Adipocyte (in vitro differentiated cells): Measurements from ENCODE around the gene CERK.

Experiments used
- DNase-seq: peaks from one replicate; pipeline ENCODE4 v3.0.0-alpha.2; 2015; ENCODE audit warnings: low read depth
- H3K27me3 ChIP-seq: replicated peaks from 2 replicates; pipeline ENCODE4 v1.7.0; 2013; ENCODE audit warnings: mild to moderate bottlenecking, low read length, moderate library complexity; ENCODE audit not compliant: control insufficient read depth, insufficient read depth
- H3K36me3 ChIP-seq: 2 replicates; pipeline ENCODE4 v1.7.0; 2013; ENCODE audit warnings: low read length, mild to moderate bottlenecking, moderate library complexity; ENCODE audit not compliant: control insufficient read depth, insufficient read depth, severe bottlenecking
- H3K4me1 ChIP-seq: 2 replicates; pipeline ENCODE4 v1.7.0; 2013; ENCODE audit warnings: mild to moderate bottlenecking, low read length, moderate library complexity; ENCODE audit not compliant: control insufficient read depth, insufficient read depth
- H3K4me3 ChIP-seq: 2 replicates; pipeline ENCODE4 v1.7.0; 2013; ENCODE audit warnings: mild to moderate bottlenecking, low read length, moderate library complexity
- H3K9ac ChIP-seq: 2 replicates; pipeline ENCODE4 v1.7.0; 2013; ENCODE audit warnings: mild to moderate bottlenecking, low read length, moderate library complexity
- H3K9me3 ChIP-seq: 2 replicates; pipeline ENCODE4 v1.7.0; 2013; ENCODE audit warnings: mild to moderate bottlenecking, low read length, moderate library complexity; ENCODE audit not compliant: control insufficient read depth

The CERK gene

GRCh38 chr22:46707305-46707704, 30.7 kb downstream of the CERK start:
- H3K4me1 ChIP-seq: no peaks in the 10 kb centered on the region
- no peaks in the 10 kb centered on the region for H3K27me3 ChIP-seq
- no peak for DNase-seq
- no peak overlapping the region for H3K9ac ChIP-seq
- peaks cover 81% of the 10 kb centered on the region for H3K36me3 ChIP-seq
- H3K9me3 ChIP-seq: no peaks in the 10 kb centered on the region
- no peak overlapping the region for H3K4me3 ChIP-seq

- H3K4me3 ChIP-seq: no peak overlapping the region
- H3K4me1 ChIP-seq: no peaks in the 10 kb centered on the region
- no peaks in the 10 kb centered on the region for H3K9me3 ChIP-seq
- H3K36me3 ChIP-seq: peaks cover 77% of the 10 kb centered on the region
- H3K27me3 ChIP-seq: no peaks in the 10 kb centered on the region
- H3K9ac ChIP-seq: no peak overlapping the region
- no peak for DNase-seq
These were observed 32.0 kb downstream of the CERK start for GRCh38 chr22:46706060-46706459.

- Histone ChIP-seq H3K9me3 (no peaks in the 10 kb centered on the region), H3K4me3 (no peak overlapping the region), H3K4me1 (no peaks in the 10 kb centered on the region), H3K36me3 (peaks cover 75% of the 10 kb centered on the region), H3K27me3 (no peaks in the 10 kb centered on the region), H3K9ac (no peak overlapping the region)
- DNase-seq: no peak
These were observed 34.1 kb downstream of the CERK start for GRCh38 chr22:46703996-46704370.

GRCh38 chr22:46703171-46703995, 34.7 kb downstream of the CERK start:
- H3K9me3 ChIP-seq: no peaks in the 10 kb centered on the region
- no peaks in the 10 kb centered on the region for H3K4me1 ChIP-seq
- no peak overlapping the region for H3K9ac ChIP-seq
- peaks cover 73% of the 10 kb centered on the region for H3K36me3 ChIP-seq
- DNase-seq: no peak
- H3K27me3 ChIP-seq: no peaks in the 10 kb centered on the region
- H3K4me3 ChIP-seq: no peak overlapping the region

DNA sequence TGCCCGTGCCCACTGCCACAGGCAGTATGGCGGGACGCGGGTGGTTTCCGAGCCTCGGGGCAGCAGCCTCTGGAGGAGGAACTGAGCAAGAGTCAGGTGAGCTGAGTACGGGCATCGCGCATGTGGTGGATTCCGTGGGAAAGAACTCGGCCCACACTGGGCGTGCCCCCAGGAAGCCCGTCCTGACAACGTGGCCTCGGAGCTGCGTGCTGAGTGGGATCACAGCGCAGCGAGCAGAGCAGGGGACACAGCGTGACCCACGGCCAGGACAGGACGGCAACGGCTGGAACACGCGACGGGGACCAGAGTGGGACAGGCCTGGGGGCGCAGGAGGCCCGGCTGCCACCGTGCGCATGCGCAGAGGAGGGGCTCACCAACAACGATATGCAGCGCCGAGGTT, 36.8 kb downstream of the CERK start:
- Histone ChIP-seq H3K4me3 (no peak overlapping the region), H3K27me3 (no peaks in the 10 kb centered on the region), H3K9ac (no peak overlapping the region), H3K36me3 (peaks cover 63% of the 10 kb centered on the region), H3K4me1 (no peaks in the 10 kb centered on the region), H3K9me3 (no peaks in the 10 kb centered on the region)
- DNase-seq: no peak

- H3K4me1 ChIP-seq: no peaks in the 10 kb centered on the region
- H3K9ac ChIP-seq: no peak overlapping the region
- DNase-seq: no peak
- no peaks in the 10 kb centered on the region for H3K27me3 ChIP-seq
- no peak overlapping the region for H3K4me3 ChIP-seq
- H3K9me3 ChIP-seq: no peaks in the 10 kb centered on the region
- peaks cover 69% of the 10 kb centered on the region for H3K36me3 ChIP-seq
These were observed 39.0 kb downstream of the CERK start for GRCh38 chr22:46699091-46699490.

GRCh38 chr22:46697811-46698515, 40.1 kb downstream of the CERK start:
- H3K4me1 ChIP-seq: no peaks in the 10 kb centered on the region
- H3K27me3 ChIP-seq: no peaks in the 10 kb centered on the region
- H3K9ac ChIP-seq: no peak overlapping the region
- H3K36me3 ChIP-seq: peaks cover 76% of the 10 kb centered on the region
- H3K4me3 ChIP-seq: no peak overlapping the region
- no peak for DNase-seq
- H3K9me3 ChIP-seq: no peaks in the 10 kb centered on the region

GRCh38 chr22:46696614-46697013, 41.4 kb downstream of the CERK start:
- Histone ChIP-seq H3K27me3 (no peaks in the 10 kb centered on the region), H3K36me3 (peaks cover 74% of the 10 kb centered on the region), H3K9me3 (no peaks in the 10 kb centered on the region), H3K4me1 (no peaks in the 10 kb centered on the region), H3K9ac (no peak overlapping the region), H3K4me3 (no peak overlapping the region)
- no peak for DNase-seq

GRCh38 chr22:46696229-46696518, 41.9 kb downstream of the CERK start:
- Histone ChIP-seq H3K4me1 (no peaks in the 10 kb centered on the region), H3K27me3 (no peaks in the 10 kb centered on the region), H3K4me3 (no peak overlapping the region), H3K9ac (no peak overlapping the region), H3K36me3 (peaks cover 74% of the 10 kb centered on the region), H3K9me3 (no peaks in the 10 kb centered on the region)
- no peak for DNase-seq

- no peak overlapping the region for H3K9ac ChIP-seq
- H3K4me3 ChIP-seq: no peak overlapping the region
- no peaks in the 10 kb centered on the region for H3K9me3 ChIP-seq
- DNase-seq: no peak
- no peaks in the 10 kb centered on the region for H3K27me3 ChIP-seq
- no peaks in the 10 kb centered on the region for H3K4me1 ChIP-seq
- peaks cover 74% of the 10 kb centered on the region for H3K36me3 ChIP-seq
These were observed 42.5 kb downstream of the CERK start for GRCh38 chr22:46695346-46696228.
